GM12878 (cell line): ENCODE data around the gene CAMKMT. TPM values are rescaled to one million over a fixed set of nuclear protein-coding genes. Genes with fewer than 3 reads are reported as not detected.

Source experiments
- ATAC-seq: fragments of 200-7000 bp; cut with Tn5 transposase; 3 replicates; pipeline ENCODE4 v1.9.1; 2020; ENCODE audit warnings: mild to moderate bottlenecking, moderate library complexity
- BruUV-seq: library from RNA; stranded (reverse); fragments of 400-500 nt; replicated peaks from 2 replicates; lab custom pipeline; 2021; lab: Mats Ljungman, UMichigan
- CTCF ChIA-PET: fragments of 300-600 bp; sonication (Branson Sonifier 250); formaldehyde crosslinking; extraction: SDS; loops from one replicate; lab custom pipeline; 2021; ENCODE audit warnings: inconsistent platforms; lab: Yijun Ruan, JAX
- POLR2A ChIA-PET: fragments of 350-600 bp; formaldehyde crosslinking; extraction: SDS; loops from one replicate; lab custom pipeline; 2021; ENCODE audit warnings: inconsistent platforms; lab: Charles Lee
- RAD21 ChIA-PET: fragments of 300-600 bp; sonication (Branson Sonifier 250); formaldehyde crosslinking; loops from one replicate; lab custom pipeline; 2023; ENCODE audit warnings: antibody characterized with exemption; ENCODE audit not compliant: unreplicated experiment; lab: Charles Lee
- SMC1A ChIA-PET: fragments of 300-600 bp; sonication (Branson Sonifier 250); formaldehyde crosslinking; loops from one replicate; lab custom pipeline; 2023; ENCODE audit not compliant: unreplicated experiment, uncharacterized antibody; lab: Charles Lee
- DNase-seq: peaks from one replicate; pipeline ENCODE4 v3.0.0-alpha.2; 2011; ENCODE audit warnings: low read depth, low spot score
- FAIRE-seq: peaks from 3 replicates; lab custom pipeline; 2011; peaks lifted over from hg19 to GRCh38; lab: Jason Lieb, UNC
- H2AFZ ChIP-seq: 2 replicates; pipeline ENCODE4 v1.6.0; 2011; ENCODE audit warnings: low read depth, low read length, control low read depth; ENCODE audit not compliant: control insufficient read depth
- H3K27ac ChIP-seq: 2 replicates; pipeline ENCODE4 v1.5.1; 2011; ENCODE audit warnings: control low read depth; ENCODE audit not compliant: control insufficient read depth, insufficient read depth
- H3K27me3 ChIP-seq, 2 experiments: replicated peaks in 1 of 2; 2 replicates each; pipeline versions ENCODE4 v1.6.0 to v1.6.1; 2011; ENCODE audit warnings: low read length in 1 of 2; ENCODE audit not compliant: control insufficient read depth in 2 of 2, insufficient read depth in 2 of 2
- H3K36me3 ChIP-seq, 2 experiments: 2 replicates each; pipeline ENCODE4 v1.5.1; 2011; ENCODE audit warnings: low read length in 1 of 2; ENCODE audit not compliant: control insufficient read depth in 2 of 2, insufficient read depth in 2 of 2
- H3K4me1 ChIP-seq: 2 replicates; pipeline ENCODE4 v1.6.1; 2011; ENCODE audit warnings: mild to moderate bottlenecking, low read length, moderate library complexity, mixed read lengths; ENCODE audit not compliant: control insufficient read depth, insufficient read depth
- H3K4me2 ChIP-seq: 2 replicates; pipeline ENCODE4 v1.6.0; 2011; ENCODE audit warnings: control low read depth; ENCODE audit not compliant: control insufficient read depth, insufficient read depth
- H3K4me3 ChIP-seq: fragments of 200-600 bp; sonication (generic); 2 replicates; pipeline ENCODE4 v1.5.1; 2016
- H3K79me2 ChIP-seq: 2 replicates; pipeline ENCODE4 v1.6.0; 2011; ENCODE audit warnings: low read length; ENCODE audit not compliant: control insufficient read depth, insufficient read depth
- H3K9ac ChIP-seq: 2 replicates; pipeline ENCODE4 v1.8.0; 2011; ENCODE audit warnings: low read length, control low read depth, mixed read lengths; ENCODE audit not compliant: control insufficient read depth, insufficient read depth
- H3K9me3 ChIP-seq: replicated peaks from 3 replicates; pipeline ENCODE4 v1.5.1; 2011; ENCODE audit warnings: mild to moderate bottlenecking, low read length; ENCODE audit not compliant: control insufficient read depth, insufficient read depth
- H4K20me1 ChIP-seq: 2 replicates; pipeline ENCODE4 v1.6.0; 2011; ENCODE audit not compliant: control insufficient read depth, insufficient read depth
- ATF2 ChIP-seq: IDR thresholded peaks from 2 replicates; pipeline ENCODE4 v1.6.1; 2012; ENCODE audit warnings: low read length, inconsistent platforms
- CBFB ChIP-seq: IDR thresholded peaks from 2 replicates; pipeline ENCODE4 v1.6.1; 2016; ENCODE audit warnings: antibody characterized with exemption, low read depth
- NFYA ChIP-seq: IDR thresholded peaks from 2 replicates; pipeline ENCODE4 v1.6.1; 2011; ENCODE audit warnings: low read depth, mild to moderate bottlenecking, low read length, improper control_type of control experiment, borderline replicate concordance
- POU2F2 ChIP-seq: IDR thresholded peaks from 3 replicates; pipeline ENCODE4 v1.6.1; 2011; ENCODE audit warnings: low read depth, mild to moderate bottlenecking, low read length, borderline replicate concordance
- SMAD5 ChIP-seq: IDR thresholded peaks from 2 replicates; pipeline ENCODE4 v1.6.1; 2016; ENCODE audit warnings: antibody characterized with exemption, low read depth
- SMC3 ChIP-seq: IDR thresholded peaks from 2 replicates; pipeline ENCODE4 v1.6.1; 2011; ENCODE audit warnings: low read length, improper control_type of control experiment, borderline replicate concordance
- ZBED1 ChIP-seq: IDR thresholded peaks from 2 replicates; pipeline ENCODE4 v1.6.1; 2016; ENCODE audit warnings: borderline replicate concordance
- ZBTB4 ChIP-seq: fragments of 450-650 bp; formaldehyde crosslinking; IDR thresholded peaks from 2 replicates; pipeline ENCODE4 v1.4.0; 2022; ENCODE audit warnings: mild to moderate bottlenecking, moderate library complexity
- in situ Hi-C: fragments of 300-500 bp; cut with MboI; formaldehyde crosslinking; loops from 9 replicates; pipeline ENCODE4 v1.14.3; 2018; ENCODE audit warnings: mixed read lengths
- intact Hi-C: fragments of 100-400 bp; cut with micrococcal nuclease; formaldehyde crosslinking; loops from one replicate; pipeline ENCODE4 v1.14.2; 2022; ENCODE audit not compliant: unreplicated experiment
- polyA plus RNA-seq, 11 experiments: library from polyadenylated mRNA; depleted of rRNA in 4 of 11; unstranded in 6 of 11; stranded (reverse) in 5 of 11; fragments of >200 nt; fragmentation: Nextera tagmentation in 4 of 11; fragmentation: Illumina TruSeq in 1 of 11; extraction: Ambion mirVana in 4 of 11; extraction: Trizol in 1 of 11; gene quantifications; 1 replicate in 1 of 11; 2 replicates in 10 of 11; pipeline versions ENCODE4 v1.2.1 to v1.2.3, GENCODE V29; 2011 to 2016; ENCODE audit warnings: inconsistent platforms in 2 of 11, missing spikeins in 2 of 11, low read depth in 1 of 11
- total RNA-seq, 4 experiments: library from RNA; depleted of rRNA in 3 of 4; stranded (reverse); fragments of >200 nt in 3 of 4; fragmentation: Illumina TruSeq in 1 of 4; extraction: Trizol in 1 of 4; gene quantifications; 2 replicates each; pipeline versions ENCODE4 v1.2.1 to v1.2.3, GENCODE V29; 2013 to 2021

CAMKMT gene
- total and polyA plus RNA-seq, 10 of the 15 experiments (the other 5 are each of a cell fraction or from before 2014, with no cell fraction given), result 2.7 to 16.0 (median 11.8) TPM

GRCh38 chr2:44315945-44316344 is 45.8 kb upstream of the CAMKMT start:
- H2AFZ ChIP-seq, result no peak overlapping the region
- no peak overlapping the region for H3K9ac ChIP-seq
- H3K4me2 ChIP-seq, result no peak overlapping the region
- no peak for FAIRE-seq
- ChIA-PET CTCF (interaction anchor here (1.4 kb wide), 1 partner anchor 21 kb away, joined by 3 read pairs; no protein-coding TSS in a partner anchor), POLR2A (interaction anchor here (0.6 kb wide), 1 partner anchor 139 kb away, joined by 3 read pairs; no protein-coding TSS in a partner anchor), SMC1A (interaction anchor here (0.9 to 1.2 kb wide), 2 partner anchors 10 to 364 kb away, joined by 3 read pairs; no protein-coding TSS in a partner anchor), RAD21 (no interaction called here)
- no peaks in the 10 kb centered on the region for H3K79me2 ChIP-seq
- peaks cover 5% of the 10 kb centered on the region; the same call in 2 of the 3 replicates for H3K9me3 ChIP-seq
- no peak for TF ChIP-seq CBFB
- no peak for TF ChIP-seq SMC3
- no peak for TF ChIP-seq ZBTB4 (CRISPR knock-in tag)
- no peak for TF ChIP-seq POU2F2
- TF ChIP-seq SMAD5, result no peak
- TF ChIP-seq NFYA, result no peak
- no peak for TF ChIP-seq ZBED1
- TF ChIP-seq ATF2, result no peak
- no peaks in the 10 kb centered on the region for H3K4me1 ChIP-seq
- DNase-seq, result no peak
- H4K20me1 ChIP-seq, result no peaks in the 10 kb centered on the region
- in situ Hi-C loops, result no loop called here
- H3K27ac ChIP-seq, result no peak overlapping the region
- BruUV-seq, result no TSS peak
- H3K36me3 ChIP-seq, result peaks cover 3 to 14% of the 10 kb centered on the region in 2 experiments
- no peaks in the 10 kb centered on the region for H3K27me3 ChIP-seq
- ATAC-seq, result no peak
- H3K4me3 ChIP-seq, result no peak overlapping the region
- intact Hi-C loops, result no loop called here
